ENCODE data around the gene APOBEC4.

The APOBEC4 gene

DNA sequence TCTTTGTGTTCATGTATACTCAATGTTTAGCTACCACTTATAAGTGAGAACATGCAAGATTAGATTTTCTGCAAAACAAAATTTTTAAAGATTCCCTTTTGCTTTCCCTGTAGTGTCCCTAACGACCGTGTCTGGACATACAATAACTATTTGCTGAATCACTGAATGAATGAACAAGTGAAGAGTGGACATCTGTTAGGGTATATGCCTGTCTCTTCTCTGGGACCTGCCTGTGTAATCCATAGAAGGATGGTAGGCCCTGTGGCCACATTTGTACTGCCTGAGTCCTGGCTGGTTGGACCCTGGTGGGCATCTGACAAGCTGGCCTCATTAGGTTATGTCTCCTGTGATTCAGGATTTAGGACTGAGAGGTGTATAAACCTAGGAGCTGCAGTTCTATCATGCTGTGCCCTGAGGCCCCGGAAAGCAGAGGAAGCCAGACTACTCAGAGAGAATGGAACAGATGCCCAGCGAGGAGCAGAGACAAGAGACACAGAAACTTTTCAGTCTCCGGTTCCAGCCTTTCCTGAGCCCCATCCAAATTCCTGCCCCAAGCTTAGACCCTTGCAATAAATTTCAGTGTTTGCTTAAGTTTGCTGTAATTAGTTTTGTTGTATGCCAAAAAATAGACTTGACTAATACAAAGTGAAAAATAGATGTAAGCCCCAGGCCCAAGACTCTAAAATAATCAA, 55.3 kb downstream of the APOBEC4 start:
- DNase-seq = no peak

DNA sequence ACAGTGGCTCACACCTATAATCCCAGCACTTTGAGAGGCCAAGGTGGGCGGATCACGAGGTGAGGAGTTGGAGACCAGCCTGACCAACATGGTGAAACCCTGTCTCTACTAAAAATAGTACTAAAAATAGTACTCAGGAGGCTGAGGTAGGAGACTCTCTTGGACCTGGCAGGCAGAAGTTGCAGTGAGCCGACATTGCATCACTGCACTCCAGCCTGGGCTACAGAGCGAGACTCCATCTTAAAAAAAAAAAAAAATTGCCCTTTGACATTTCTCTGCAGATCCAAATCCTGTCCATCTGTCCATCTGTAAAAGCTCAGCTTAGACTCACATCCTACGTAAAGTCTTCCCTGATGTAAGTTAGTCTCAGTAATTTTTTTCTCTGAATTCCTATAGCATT, 56.6 kb downstream of the APOBEC4 start:
- no peak for DNase-seq
